Keratinocyte (primary cell): ENCODE measurements around the gene GRIPAP1.

Source experiments
- EZH2 ChIP-seq: IDR thresholded peaks from one replicate; pipeline ENCODE4 v1.6.1; 2012; ENCODE audit warnings: inconsistent platforms, mild to moderate bottlenecking, low read length, moderate library complexity
- TF ChIP-seq, protein P1 (sequence below), 3 experiments: IDR thresholded peaks in 1 of 3; conservative IDR thresholded peaks in 1 of 3; optimal IDR thresholded peaks in 1 of 3; 2 replicates in 2 of 3; 3 replicates in 1 of 3; pipeline versions ENCODE3 to v1.5.1; 2011; ENCODE audit warnings: low read length in 3 of 3, mild to moderate bottlenecking in 3 of 3, moderate library complexity in 2 of 3, control low read depth in 1 of 3, inconsistent platforms in 1 of 3; ENCODE audit not compliant: insufficient read depth in 2 of 3; ENCODE audit errors: extremely low read depth in 1 of 3

DNA sequence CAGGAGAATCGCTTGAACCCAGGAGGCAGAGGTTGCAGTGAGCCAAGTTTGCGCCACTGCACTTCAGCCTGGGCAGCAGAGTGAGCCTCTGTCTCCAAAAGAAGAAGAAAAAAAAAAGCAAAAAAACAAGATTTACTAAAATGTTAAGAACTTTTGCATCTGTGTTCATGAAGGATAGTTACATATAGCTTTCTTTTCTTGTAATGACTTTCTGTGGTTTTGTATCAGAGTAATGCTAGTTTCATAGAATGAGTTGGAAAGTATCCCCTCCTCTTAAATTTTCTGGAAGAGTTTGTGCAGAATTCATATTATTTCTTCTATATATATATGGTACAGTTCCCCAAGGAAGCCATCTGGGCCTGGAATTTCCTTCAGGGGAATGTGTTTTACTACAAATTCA is 17.0 kb upstream of the GRIPAP1 start:
- TF ChIP-seq, protein P1, sequence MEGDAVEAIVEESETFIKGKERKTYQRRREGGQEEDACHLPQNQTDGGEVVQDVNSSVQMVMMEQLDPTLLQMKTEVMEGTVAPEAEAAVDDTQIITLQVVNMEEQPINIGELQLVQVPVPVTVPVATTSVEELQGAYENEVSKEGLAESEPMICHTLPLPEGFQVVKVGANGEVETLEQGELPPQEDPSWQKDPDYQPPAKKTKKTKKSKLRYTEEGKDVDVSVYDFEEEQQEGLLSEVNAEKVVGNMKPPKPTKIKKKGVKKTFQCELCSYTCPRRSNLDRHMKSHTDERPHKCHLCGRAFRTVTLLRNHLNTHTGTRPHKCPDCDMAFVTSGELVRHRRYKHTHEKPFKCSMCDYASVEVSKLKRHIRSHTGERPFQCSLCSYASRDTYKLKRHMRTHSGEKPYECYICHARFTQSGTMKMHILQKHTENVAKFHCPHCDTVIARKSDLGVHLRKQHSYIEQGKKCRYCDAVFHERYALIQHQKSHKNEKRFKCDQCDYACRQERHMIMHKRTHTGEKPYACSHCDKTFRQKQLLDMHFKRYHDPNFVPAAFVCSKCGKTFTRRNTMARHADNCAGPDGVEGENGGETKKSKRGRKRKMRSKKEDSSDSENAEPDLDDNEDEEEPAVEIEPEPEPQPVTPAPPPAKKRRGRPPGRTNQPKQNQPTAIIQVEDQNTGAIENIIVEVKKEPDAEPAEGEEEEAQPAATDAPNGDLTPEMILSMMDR (optimal IDR thresholded peaks at IDR 0.05 in 1 of 3, IDR thresholded peaks at IDR 0.05 in 1 of 3, conservative IDR thresholded peaks at IDR 0.05 in 1 of 3; ENCODE audit: extremely low read depth in 1 of 3, insufficient read depth in 2 of 3, low read length in 3 of 3): no peak
- no peak for TF ChIP-seq EZH2
